ENCODE measurements around the gene MAML3.

The MAML3 gene

GRCh38 chr4:139740531-139741041, 413.4 kb downstream of the MAML3 start:
- H3K36me3 ChIP-seq = no peaks in the 10 kb centered on the region
- H3K4me3 ChIP-seq = peak overlapping the region; percentile 4 to 18
- TF ChIP-seq, protein P1, sequence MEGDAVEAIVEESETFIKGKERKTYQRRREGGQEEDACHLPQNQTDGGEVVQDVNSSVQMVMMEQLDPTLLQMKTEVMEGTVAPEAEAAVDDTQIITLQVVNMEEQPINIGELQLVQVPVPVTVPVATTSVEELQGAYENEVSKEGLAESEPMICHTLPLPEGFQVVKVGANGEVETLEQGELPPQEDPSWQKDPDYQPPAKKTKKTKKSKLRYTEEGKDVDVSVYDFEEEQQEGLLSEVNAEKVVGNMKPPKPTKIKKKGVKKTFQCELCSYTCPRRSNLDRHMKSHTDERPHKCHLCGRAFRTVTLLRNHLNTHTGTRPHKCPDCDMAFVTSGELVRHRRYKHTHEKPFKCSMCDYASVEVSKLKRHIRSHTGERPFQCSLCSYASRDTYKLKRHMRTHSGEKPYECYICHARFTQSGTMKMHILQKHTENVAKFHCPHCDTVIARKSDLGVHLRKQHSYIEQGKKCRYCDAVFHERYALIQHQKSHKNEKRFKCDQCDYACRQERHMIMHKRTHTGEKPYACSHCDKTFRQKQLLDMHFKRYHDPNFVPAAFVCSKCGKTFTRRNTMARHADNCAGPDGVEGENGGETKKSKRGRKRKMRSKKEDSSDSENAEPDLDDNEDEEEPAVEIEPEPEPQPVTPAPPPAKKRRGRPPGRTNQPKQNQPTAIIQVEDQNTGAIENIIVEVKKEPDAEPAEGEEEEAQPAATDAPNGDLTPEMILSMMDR (IDR thresholded peaks at IDR 0.05) = peak in 1 of 2 experiments; percentile 17

DNA sequence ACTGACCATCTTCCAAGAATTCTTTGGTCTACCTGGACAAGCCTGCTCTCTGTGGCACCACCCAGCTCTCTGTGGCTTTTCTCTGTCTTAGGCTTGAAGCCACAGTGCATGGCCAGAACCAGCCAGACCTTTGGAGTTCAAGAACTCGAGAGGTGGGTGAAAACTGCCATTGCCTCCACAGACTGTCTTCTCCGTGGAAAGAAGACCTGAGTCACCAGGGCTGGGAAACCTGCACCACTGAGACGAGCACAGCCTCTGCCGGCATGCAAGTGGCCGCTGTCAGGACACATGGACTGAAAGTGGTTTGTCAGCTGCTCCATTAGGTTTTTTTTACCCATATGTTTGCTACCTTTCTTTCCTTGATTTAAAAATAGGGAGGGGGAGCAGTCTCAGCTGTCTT, 413.9 kb downstream of the MAML3 start:
- DNase-seq = peak in 1 of 2 donors; percentile 76
- peak overlapping the region; percentile 4 to 18 for H3K4me3 ChIP-seq
- peak overlapping the region; percentile 78 to 82 for H3K27ac ChIP-seq
- TF ChIP-seq, protein P1 (IDR thresholded peaks at IDR 0.05) = no peak
- H3K27me3 ChIP-seq = no peaks in the 10 kb centered on the region
- H3K9me3 ChIP-seq = no peaks in the 10 kb centered on the region
- intact Hi-C loops (cut with DNase I; ENCODE audit: low total_unique reads) = no loop called here
- H3K36me3 ChIP-seq = no peaks in the 10 kb centered on the region
- H3K4me1 ChIP-seq = peaks cover 0 to 38% (median 26%) of the 10 kb centered on the region in 4 donors

More at GRCh38 chr4:139740531-139741041, 413.4 kb downstream of the MAML3 start:
- DNase-seq = peak; percentile 85 to 88
- intact Hi-C loops (cut with DNase I; ENCODE audit: low total_unique reads) = no loop called here
- Histone ChIP-seq H3K27ac (peak overlapping the region; percentile 78 to 82), H3K9me3 (no peaks in the 10 kb centered on the region), H3K4me1 (peaks cover 0 to 38% (median 24%) of the 10 kb centered on the region in 4 donors), H3K27me3 (no peaks in the 10 kb centered on the region)

- intact Hi-C loops (cut with DNase I; ENCODE audit: low total_unique reads) = loop anchor here (5.0 to 10.0 kb wide), 3 partner anchors 306 to 566 kb away; no protein-coding TSS in a partner anchor
- DNase-seq = no peak
- TF ChIP-seq, protein P1 (IDR thresholded peaks at IDR 0.05) = no peak
- Histone ChIP-seq H3K4me3 (no peak overlapping the region), H3K9me3 (no peaks in the 10 kb centered on the region), H3K4me1 (peaks cover 0 to 42% (median 30%) of the 10 kb centered on the region in 4 donors), H3K36me3 (no peaks in the 10 kb centered on the region), H3K27me3 (no peaks in the 10 kb centered on the region), H3K27ac (peak overlapping the region; percentile 12 to 82)
These were observed 415.0 kb downstream of the MAML3 start for GRCh38 chr4:139738846-139739613.

GRCh38 chr4:139736661-139737060, 417.3 kb downstream of the MAML3 start:
- Histone ChIP-seq H3K27ac (peak overlapping the region; percentile 84 to 91), H3K27me3 (no peaks in the 10 kb centered on the region), H3K9me3 (no peaks in the 10 kb centered on the region), H3K4me1 (peaks cover 0 to 47% (median 32%) of the 10 kb centered on the region in 4 donors), H3K4me3 (no peak overlapping the region), H3K36me3 (no peaks in the 10 kb centered on the region)
- DNase-seq = no peak
- TF ChIP-seq, protein P1 (IDR thresholded peaks at IDR 0.05) = no peak
- intact Hi-C loops (cut with DNase I; ENCODE audit: low total_unique reads) = loop anchor here (5.0 to 10.0 kb wide), 3 partner anchors 308 to 568 kb away; no protein-coding TSS in a partner anchor

DNA sequence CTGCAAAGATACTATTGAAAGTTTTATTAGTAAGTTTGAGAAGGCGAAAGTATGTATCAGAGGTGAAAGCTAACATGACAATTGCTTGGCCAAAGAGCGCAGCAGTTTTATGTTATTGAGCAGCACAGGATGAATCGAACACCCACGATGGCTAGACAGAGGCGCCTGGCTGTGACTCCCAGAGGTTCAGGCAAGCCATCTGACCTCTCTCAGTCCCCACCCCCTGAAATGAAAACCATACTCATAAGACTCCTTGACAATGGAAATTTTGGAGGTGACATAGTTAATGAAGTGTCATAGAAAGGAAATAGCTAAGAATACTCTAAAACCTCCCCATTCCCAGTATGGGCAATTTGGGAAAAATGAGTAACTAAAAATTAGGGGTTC, 417.7 kb downstream of the MAML3 start:
- Histone ChIP-seq H3K36me3 (no peaks in the 10 kb centered on the region), H3K4me1 (peaks cover 0 to 45% (median 31%) of the 10 kb centered on the region in 4 donors), H3K4me3 (no peak overlapping the region), H3K9me3 (no peaks in the 10 kb centered on the region), H3K27ac (peak overlapping the region; percentile 84 to 91), H3K27me3 (no peaks in the 10 kb centered on the region)
- DNase-seq = no peak
- intact Hi-C loops (cut with DNase I; ENCODE audit: low total_unique reads) = loop anchor here (5.0 to 10.0 kb wide), 3 partner anchors 309 to 569 kb away; no protein-coding TSS in a partner anchor
- TF ChIP-seq, protein P1 (IDR thresholded peaks at IDR 0.05) = no peak

Data from tibial artery (tissue), 4 donors.